GM18508 (cell line): ENCODE data around the gene GJB1.
"Not testable (repeated sequence)": the region's sequence is repeated elsewhere in the genome, so short reads cannot be mapped to it uniquely, and the experiment has no call there.

Source experiments
- ATAC-seq: cut with Tn5 transposase; IDR thresholded peaks from one replicate; pipeline ENCODE4 v1.9.1; 2021; ENCODE audit warnings: moderate number of reproducible peaks; ENCODE audit not compliant: insufficient read depth, unreplicated experiment

GJB1 gene

DNA sequence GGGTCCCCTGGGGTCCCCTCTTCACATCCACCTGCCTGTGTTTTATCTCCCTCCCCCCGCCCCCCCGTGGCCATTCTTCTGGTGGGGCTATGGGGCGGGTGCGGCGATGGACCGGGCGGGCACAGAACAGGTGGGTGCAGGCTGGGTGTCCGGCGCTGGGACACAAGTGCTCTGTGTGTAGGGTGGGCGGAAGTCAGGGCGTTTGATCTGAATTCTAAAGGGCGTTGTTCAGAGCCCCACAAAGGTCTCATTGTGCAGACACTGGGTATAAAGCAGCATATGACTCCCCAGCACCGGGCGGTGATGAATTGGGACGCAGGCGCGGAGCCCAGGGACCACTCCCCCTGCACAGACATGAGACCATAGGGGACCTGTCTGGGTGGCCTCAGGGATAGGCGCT is at the start of gene GJB1:
TSS of gene GJB1 (plus strand) at position 296 of the 400 bp plus-strand sequence. CDS start 484 bp downstream, outside the sequence.
- ATAC-seq = no peak

DNA sequence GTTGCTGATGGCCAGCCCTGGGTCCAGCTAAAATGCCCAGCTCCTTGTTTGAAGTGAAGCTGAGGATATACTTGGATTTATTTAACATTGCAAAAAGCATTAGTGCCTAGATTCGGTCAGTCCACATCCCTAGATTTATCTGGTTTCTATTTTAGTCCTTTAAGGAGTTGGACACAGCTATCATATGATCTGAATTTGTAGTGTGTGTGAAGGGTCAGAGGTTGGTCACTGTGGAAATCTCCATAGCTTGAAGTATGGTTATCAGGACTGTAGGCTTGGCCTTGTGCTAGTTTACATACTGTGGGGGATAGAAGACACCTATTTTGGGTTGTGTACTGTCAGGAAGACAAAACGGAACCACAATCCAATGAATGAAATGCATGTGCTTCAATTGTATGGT is 49.6 kb upstream of the GJB1 start:
- no peak for ATAC-seq

DNA sequence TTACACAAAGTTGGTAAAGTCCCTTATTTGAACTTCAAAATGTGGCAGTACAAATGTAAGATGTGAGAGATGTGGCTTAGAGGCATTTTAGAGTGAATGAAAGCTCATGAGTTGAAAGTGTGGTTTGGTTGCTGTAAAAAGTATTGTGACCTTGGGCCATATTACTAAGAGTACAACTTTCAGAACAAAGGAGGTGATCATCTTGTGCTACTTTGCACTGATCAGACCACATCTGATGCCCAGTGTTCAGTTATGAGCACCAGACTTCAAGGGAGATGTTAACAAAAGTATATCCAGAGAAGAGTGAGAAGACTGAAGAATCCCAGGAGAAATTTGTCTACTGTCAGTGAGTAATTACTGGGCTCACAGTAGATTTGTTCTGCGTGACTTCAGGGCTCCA is 48.2 kb upstream of the GJB1 start:
- no peak for ATAC-seq

GRCh38 chrX:71175531-71175930 is 47.5 kb upstream of the GJB1 start:
- ATAC-seq = no peak

DNA sequence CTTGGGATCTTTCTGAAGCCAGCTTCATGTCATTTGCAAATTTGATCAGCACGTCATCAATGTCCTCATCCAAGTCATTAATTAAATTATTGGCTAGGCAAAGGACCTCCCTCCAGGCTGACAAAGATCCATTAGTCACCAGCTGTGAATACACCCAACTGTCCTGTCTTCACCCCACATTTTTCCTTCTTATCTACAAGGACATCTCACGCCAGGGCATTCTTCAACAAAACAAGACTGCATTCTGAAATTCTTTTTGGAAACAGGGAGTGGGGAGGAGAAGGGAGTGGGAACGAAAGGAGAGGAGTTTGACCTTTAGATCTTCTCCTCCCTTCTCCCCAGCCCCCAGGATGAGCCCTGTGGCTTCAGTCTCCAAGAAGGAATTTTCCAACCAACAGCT is 45.7 kb upstream of the GJB1 start:
- ATAC-seq = no peak

DNA sequence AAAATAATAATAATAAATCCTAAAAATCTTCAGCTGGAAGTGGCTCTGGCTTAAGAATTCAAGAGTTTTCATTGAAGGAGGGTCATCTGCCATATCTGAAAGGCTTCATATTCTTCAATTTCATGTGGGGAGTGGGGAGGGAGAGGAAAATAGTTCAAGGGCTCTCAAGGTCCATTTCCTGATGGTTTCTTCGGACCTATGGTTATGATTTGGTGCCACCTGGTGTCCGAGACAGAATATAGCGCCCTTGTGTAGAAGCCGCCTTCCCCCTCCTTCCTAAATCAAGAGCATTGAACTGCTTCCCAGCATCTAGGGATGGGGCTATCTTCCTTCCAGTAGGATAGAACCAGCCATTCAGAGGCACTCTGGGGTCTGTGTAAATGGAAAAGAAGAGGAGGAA is 44.1 kb upstream of the GJB1 start:
- ATAC-seq = no peak

DNA sequence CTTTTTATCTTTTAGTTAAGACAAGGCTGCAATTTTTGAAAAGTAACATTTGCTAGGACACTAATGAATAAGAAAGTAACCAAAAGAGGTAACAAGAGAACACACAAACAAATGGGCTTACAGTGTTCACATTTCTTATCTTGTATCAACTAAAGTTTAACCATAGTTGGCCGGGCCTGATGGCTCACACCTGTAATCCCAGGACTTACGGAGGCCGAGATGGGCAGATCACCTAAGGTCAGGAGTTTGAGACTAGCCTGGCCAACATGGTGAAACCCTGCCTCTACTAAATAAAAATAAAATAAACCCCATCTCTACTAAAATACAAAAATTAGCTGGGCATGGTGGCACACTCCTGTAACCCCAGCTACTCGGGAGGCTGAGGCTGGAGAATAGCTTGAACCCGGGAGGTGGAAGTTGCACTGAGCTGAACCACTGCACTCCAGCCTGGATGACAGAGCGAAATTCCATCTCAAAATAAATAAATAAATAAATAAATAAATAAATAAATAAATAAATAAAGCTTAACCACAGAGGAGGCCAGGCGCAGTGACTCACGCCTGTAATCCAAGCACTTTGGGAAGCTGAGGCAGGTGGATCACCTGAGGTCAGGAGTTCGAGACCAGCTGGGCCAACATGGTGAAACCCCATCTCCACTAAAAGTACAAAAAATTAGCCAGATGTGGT is 42.3 kb upstream of the GJB1 start:
- ATAC-seq = not testable (repeated sequence)

GRCh38 chrX:71181558-71181909 is 41.5 kb upstream of the GJB1 start:
- no peak for ATAC-seq

DNA sequence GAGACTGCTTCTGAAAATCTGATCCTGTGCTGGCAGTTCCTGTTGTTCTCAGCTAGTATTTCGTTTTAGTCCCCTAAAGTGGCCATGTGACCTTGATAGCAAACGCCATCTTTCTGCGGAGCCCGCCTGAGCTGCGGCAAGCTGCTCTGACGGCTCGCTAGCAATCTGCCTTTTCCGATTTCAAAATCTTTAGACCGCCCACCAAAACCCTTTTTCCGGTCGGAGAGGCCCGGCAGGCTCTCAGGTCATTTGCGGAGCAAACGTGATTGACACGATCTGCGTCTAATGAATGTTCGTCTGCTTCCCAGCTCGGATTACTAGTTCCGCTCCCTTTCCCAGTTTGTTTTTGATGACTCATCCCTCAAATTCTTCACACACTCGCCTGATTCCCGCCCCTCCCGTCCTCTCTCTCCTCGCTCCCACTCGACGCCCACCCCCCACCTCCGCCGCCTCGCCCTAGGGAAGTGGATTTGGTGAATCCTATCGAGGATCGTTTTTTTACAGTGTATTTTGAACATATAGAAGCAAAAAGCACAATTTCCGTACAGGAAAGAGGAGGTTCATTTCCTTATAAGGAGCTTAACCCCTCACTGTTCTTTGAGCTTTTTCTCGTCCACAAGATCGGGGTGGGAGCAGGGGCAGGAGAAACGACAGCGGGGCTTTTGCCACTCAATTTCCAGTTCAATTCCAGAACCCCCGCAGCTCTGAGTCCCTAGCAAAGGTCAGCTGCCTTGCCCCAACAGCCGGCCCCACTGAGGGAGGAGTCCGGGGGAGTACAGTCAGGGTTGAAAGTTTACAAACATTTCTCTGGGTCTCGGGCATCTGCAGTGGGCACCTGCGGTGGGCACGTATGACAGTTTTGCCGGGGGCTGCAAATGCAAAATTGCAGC is 40.9 kb upstream of the GJB1 start:
- peak; percentile 61 for ATAC-seq

GRCh38 chrX:71182871-71183270 is 40.2 kb upstream of the GJB1 start:
- no peak for ATAC-seq

- no peak for ATAC-seq
Observed at GRCh38 chrX:71183341-71183740, 39.7 kb upstream of the GJB1 start.

DNA sequence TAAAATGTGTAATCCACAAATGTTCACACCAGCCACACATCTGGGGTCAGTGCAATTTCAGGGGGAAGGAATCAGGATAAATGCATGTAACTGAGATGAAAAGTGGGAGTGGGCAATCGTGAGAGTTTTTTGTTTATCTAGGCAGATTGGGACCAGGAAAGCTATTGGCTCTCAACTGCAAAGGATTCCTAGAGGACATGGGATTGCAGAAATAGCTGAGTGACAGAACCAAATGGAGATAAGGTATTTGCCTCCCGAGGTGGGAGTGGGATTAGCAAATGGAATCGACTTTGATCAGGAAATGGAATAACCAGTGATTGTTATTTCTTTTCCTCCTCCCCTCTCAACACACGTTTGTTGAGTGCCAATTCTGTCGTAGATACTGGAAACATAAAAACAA is 38.9 kb upstream of the GJB1 start:
- ATAC-seq = no peak

DNA sequence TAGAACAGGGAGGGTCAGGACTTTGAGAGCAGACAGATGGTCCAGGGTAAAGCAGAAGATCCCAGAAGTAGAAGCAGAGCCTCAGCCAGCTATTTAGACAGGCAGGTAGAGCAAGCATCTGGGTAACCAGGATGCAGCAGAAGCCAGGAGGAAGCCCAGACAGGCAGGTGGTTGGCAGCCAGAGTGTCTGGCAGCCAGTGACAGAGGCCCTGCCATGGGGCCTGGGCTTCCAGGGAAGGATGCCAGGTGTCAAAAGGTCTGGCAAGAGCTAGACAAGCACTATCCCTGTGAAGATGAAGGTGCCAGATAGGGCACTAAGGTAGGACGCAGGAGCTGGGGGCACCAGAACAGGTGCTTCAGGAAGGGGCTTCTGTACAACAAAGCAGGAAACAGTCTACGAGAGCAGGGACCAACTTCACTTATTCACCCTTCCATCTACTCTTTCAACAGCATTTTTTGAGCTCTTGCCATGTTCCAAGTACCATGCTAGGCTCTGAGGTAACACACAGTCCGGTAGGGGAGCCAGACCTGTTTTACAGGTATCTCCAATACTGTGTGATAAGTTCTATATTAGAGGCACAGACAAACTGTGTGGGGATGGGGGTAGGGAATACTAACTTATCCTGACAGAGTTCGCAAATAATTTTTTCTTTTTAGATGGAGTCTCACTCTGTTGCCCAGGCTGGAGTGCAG is 38.1 kb upstream of the GJB1 start:
- ATAC-seq = no peak

GRCh38 chrX:71191248-71191647 is 31.8 kb upstream of the GJB1 start:
- no peak for ATAC-seq

GRCh38 chrX:71195964-71196649 is 26.9 kb upstream of the GJB1 start:
- ATAC-seq = no peak

- ATAC-seq = no peak
Observed at GRCh38 chrX:71198066-71198465, 25.0 kb upstream of the GJB1 start.

DNA sequence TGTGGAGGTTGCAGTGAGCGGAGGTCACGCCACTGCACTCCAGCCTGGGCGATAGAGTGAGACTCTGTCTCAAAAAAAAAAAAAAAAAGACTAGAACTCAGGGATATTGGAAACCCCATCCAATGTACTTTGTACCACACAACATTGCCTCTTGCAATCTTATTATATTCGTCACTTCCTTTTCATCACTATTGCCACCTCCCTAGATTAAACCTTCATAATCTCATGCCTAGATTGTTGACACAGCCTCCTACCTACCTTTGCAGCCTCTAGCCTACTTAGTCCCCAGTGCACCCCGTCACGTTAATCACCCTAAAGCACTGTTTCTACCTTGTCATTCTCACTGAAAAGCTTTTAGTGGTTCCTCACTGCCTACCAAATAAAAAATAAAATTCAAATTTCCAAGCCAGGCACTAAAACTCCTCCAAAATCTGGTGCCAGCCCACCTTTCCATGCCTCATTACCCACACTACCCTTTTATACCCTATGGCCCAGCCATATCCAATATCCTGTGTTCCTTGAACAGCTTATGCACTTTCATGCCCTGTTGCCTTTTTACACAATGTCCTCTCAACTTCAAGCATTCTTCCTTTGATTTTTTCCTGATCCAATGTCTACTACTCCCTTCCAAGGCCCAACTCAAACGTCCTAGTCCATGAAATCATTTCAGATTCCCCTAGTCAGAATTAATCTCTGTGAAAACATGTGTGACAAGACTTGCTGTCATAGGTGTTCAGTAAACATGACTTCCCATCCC is 23.6 kb upstream of the GJB1 start:
- no peak for ATAC-seq

- no peak for ATAC-seq
Observed at GRCh38 chrX:71210816-71211215, 12.2 kb upstream of the GJB1 start.

DNA sequence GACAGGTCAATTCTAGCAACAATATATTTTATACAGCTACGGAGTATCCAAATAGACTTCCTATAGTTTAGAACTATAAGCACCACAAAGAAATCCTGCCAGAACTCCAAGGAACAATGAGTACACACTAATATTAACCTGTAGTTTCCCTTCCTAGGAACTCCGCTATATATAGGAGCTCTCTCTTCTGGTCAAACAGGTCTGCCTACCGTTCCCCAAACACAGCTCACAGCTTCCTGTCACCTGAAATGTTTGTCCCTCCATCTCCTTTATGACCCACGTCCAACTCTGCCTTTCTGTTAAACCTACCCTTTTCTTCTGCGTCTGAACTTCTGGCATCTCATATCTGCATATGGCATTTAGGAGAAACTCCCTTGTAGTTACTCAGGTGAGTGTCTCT is 10.5 kb upstream of the GJB1 start:
- ATAC-seq = no peak

DNA sequence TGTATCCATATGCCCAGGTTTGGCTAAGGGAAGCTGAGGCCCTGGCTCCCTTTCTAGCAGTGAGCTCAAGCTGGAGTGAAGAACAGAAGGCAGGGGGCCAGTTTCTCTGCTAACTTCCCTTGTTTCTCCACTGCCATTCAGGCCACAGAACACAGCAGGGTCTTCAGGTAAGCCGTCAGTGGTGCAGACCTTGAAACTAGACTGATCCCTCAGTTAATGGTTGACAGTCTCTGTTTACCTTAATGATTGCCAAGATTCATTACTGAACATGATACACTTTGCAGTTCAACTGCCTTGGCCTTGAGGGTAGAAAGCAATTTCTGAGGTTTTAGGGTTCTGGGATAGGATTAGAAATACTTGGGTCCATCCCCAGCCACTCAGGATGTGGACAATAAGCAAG is 8.9 kb upstream of the GJB1 start:
- ATAC-seq = no peak
